DMS79 treated with DMSO at 0.1 percent for 48 hours (cell line): Measurements from ENCODE around the gene SFT2D2.
"Not testable (repeated sequence)": the region's sequence is repeated elsewhere in the genome, so short reads cannot be mapped to it uniquely, and the experiment has no call there.

Experiments used
- DNase-seq: peaks from one replicate; lab custom pipeline; 2025; lab: John Stamatoyannopoulos, UW

Gene SFT2D2

DNA sequence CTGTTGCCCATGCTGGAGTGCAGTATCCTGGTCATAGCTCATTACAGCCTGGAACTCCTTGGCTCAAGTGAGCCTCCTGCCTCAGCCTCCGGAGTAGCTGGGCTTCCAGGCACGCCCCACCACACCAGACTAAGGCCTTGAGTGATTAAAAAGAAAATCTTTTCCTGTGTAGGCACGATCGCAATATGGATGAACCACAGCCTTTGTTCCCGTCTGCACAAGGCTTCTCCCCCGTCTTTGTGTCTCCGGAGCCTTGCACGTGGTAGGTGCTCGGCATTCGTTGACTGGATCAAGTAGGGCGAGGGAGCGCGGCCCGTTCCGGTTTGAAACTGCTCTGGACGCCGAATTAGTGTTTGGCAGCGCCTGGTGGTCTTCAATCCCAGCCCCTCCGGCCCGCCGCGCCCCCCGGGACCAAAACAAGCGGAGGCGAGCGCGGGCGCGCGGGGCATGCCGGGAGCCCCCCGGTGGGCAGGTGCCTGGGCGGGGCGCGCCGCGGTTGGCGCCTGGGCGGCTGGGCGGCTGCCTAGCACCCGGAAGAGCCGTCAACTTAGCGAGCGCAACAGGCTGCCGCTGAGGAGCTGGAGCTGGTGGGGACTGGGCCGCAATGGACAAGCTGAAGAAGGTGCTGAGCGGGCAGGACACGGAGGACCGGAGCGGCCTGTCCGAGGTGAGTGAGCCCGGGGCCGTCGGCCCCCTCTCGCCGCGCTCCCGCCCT lies at the start of gene SFT2D2:
Gene SFT2D2 (plus strand): TSS at position 529 of the 715 bp plus-strand sequence. CDS start 76 bp downstream, at position 605.
- DNase-seq = peak; percentile 66

GRCh38 chr1:168178227-168178637 lies 47.6 kb upstream of the SFT2D2 start:
- DNase-seq = no peak

DNA sequence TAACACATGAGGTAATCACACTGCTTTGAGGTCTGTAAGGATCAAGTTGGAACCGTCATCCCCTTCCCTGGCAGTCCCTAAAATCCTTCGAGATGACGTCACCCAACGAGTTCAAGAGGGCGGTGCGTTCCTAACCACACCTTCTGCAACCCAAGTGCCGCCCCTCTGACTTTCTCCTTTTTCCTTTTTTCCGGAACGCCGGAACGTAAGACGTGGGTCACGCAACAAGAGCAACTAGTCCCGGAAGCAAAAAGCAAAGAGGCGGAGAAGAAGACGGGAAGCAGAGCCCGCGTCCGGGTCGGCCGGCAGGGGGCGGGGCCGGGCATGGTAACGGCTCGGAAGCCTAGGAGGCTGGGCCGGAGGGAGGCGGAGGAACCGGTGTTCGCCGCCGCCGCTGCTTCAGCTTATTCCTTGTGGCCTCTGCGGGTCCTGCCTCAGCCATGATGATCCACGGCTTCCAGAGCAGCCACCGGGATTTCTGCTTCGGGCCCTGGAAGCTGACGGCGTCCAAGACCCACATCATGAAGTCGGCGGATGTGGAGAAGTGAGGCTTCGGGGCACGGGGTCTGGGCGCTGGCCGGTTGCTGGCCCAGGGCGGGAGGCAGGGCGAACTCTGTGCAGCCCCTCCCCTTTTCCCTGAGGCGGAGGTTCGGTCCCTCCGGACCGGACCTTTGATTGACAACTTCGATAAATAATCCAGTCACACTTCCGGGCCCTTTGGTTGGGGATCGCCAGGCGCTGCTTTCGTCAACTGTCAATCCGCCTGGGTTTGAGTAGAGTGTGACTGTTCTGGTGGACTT lies 47.0 kb upstream of the SFT2D2 start, which contains the start of gene TIPRL:
Gene TIPRL (plus strand): TSS at position 325 of the 800 bp plus-strand sequence. CDS start 116 bp downstream, at position 441.
- peak; percentile 98 for DNase-seq

GRCh38 chr1:168179438-168180147 lies 46.2 kb upstream of the SFT2D2 start:
- DNase-seq = peak; percentile 55

DNA sequence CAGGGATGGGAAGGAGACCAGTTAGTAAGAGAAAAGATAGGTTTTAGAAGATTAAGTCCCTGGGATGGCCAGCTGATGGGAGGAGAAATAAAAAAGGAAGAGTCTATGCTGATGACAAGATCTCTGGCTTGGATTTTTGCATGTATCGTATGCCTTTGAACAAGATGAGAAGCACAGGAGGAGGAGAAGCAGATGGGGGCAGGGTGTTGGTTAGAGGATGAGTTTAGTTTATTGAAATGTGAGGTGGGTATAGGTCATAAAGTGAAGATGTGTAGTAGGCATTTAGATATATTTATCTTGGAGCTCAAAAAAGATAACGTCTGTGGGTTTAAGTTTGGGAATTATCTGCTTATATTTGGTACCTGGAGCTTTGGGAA lies 45.7 kb upstream of the SFT2D2 start:
- DNase-seq = peak; percentile 42

- DNase-seq = not testable (repeated sequence)
Observed at GRCh38 chr1:168181063-168181720, 44.6 kb upstream of the SFT2D2 start.

DNA sequence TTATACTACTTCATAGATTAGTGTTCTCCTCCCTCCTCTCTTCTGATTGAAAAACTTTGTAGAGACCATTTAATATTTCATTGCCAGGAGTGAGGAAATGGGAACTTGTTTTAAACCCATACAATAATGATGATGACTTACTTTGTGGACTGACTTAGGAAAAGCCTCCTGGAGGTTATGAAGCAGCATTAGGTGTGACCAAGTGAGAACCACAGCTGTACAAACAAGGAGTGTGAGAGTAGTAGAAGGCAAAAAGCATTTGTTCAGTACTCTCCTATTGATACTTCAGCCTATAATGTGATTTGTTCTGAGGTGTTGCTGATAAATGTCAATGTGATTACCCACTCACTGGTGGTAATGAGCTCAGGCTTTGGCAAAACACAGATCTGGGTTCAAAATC lies 38.6 kb upstream of the SFT2D2 start:
- no peak for DNase-seq

- peak; percentile 79 for DNase-seq
Observed at GRCh38 chr1:168190403-168190802, 35.4 kb upstream of the SFT2D2 start.

DNA sequence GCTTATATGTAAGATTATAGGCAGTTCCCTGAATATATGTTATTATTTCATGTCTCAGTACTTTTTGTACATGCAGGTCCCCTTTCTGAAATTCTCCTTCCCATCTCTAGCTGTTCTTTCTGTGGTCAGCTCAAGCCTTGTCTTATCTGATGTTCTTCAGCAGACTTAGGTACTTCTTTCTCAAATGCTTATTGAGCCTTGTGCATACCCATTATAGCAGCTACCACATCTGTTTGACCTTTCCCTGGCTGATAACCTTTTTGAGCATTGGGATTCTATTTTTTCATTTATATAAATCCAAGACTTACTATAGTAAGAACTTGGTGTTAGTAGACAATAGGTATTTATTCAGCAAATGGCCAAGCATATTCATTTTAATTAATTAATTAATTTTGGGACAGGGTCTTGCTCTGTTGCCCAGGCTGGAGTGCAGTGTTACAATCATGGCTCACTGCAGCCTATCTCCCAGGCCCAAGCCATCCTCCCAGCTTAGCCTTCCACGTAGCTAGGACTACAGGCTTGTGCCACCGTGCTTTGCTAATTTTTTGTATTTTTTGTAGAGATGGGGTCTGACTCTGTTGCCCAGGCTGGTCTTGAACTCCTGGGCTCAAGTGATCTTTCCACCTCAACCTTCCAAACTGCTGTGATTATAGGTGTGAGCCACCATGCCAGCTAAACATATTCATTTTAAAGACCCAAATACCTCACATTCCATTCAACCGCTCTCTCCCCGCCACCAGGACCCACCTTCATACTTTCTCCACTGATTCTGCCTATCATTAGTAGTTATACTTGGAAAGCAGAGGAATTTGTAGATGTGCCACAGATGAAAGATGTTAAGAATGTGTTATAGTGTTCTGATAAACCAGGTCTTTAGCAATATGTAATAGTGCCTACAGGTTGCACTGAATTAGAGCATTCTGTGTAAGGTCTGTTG lies 30.3 kb upstream of the SFT2D2 start:
- no peak for DNase-seq

GRCh38 chr1:168199056-168199455 lies 26.7 kb upstream of the SFT2D2 start:
- DNase-seq = no peak

- DNase-seq = no peak
Observed at GRCh38 chr1:168202941-168203654, 22.7 kb upstream of the SFT2D2 start.

- no peak for DNase-seq
Observed at GRCh38 chr1:168206111-168206510, 19.7 kb upstream of the SFT2D2 start.

GRCh38 chr1:168207673-168208072 lies 18.1 kb upstream of the SFT2D2 start:
- not testable (repeated sequence) for DNase-seq

DNA sequence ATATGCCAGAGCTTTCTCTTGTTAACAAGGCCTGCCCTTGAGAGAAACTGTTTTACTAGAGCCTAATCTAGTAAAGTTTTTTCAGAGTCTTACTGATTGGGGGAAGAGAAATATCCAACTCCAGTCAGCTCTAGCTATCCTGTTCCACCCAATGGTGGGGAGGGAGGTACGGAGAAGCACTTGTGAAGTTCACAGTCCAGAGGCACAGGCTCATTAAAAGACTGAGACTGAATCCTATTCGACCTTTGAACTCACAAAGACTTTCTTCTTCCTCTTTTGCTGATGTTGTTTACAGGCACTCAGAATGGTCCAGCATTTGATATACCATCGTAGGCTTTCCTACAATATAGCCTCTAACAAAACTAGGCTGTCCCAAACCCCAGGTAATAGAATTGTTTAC lies 15.5 kb upstream of the SFT2D2 start:
- no peak for DNase-seq

- DNase-seq = no peak
Observed at GRCh38 chr1:168213349-168213748, 12.5 kb upstream of the SFT2D2 start.

DNA sequence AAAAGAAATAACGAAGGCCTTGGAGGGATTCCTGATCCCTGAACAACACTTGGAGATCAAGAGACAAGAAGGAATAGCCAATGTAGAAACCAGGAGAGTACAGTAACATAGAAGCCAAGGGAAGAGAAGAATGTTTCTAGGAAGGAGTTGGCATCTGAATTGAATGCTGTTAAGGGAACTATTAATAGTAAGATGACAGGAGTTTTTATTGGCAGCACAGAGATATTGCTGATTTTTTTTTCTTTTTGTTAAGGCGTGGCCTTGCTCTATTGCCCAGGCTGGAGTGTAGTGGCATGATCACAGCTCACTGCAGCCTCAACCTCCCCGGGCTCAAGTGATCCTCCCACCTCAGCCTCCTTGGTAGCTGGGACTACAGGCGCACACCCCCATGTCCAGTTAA lies 9.6 kb upstream of the SFT2D2 start:
- DNase-seq = no peak

DNA sequence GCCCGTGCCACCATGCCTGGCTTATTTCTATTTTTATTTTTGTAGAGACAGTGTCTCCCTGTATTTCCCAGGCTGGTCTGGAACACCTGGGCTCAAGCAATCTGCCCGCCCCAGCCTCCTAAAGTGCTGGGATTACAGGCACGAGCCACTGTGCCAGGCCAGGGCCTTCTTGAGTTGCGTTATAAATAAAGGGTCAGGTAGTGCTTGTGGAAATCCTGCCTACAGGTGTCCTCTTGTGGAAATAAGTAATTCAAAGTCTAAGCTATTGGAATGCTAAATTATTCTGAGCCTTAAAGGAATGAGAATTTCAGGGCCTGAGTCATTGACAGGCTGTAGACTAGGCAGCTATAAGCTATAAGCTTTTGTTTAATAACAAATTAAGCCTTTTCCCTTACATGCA lies 8.1 kb upstream of the SFT2D2 start:
- no peak for DNase-seq

GRCh38 chr1:168218658-168219057 lies 7.1 kb upstream of the SFT2D2 start:
- no peak for DNase-seq

DNA sequence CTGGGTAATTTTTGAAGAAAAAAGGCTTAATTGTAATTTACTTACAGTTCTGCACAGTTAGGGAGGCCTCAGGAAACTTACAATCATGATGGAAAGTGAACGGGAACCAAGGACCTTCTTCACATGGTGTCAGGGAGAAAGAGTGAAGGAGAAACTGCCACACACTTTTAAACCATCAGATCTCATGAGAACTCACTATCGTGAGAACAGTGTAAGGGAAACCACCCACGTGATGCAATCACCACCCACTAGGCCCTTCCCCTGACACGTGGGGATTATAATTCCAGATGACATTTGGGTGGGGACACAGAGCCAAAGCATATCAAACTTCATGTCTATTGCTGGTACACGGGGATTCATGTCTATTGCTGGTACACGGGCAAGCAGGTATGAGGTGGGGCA lies 5.3 kb upstream of the SFT2D2 start:
- DNase-seq = no peak

GRCh38 chr1:168221275-168221674 lies 4.5 kb upstream of the SFT2D2 start:
- DNase-seq = no peak
